Ovary (tissue), 9 donors: ENCODE measurements around the gene PCSK2. TPM values are rescaled to one million over a fixed set of nuclear protein-coding genes. Genes with fewer than 3 reads are reported as not detected.
A peak's percentile ranks its signal among the peaks of the same experiment; 100 is the strongest.

Experiments used
- DNase-seq, 5 donors: peaks; one replicate each; pipeline ENCODE4 v3.0.0-alpha.2; 2019 to 2020
- H3K27ac ChIP-seq, 2 donors: fragments of 200-600 bp; one replicate each; pipeline versions ENCODE4 v1.5.1 to v1.8.0; 2019 to 2022
- H3K27me3 ChIP-seq: fragments of 200-600 bp; one replicate; pipeline ENCODE4 v1.8.0; 2022
- H3K36me3 ChIP-seq: fragments of 200-600 bp; sonication (generic); one replicate; pipeline ENCODE4 v1.5.1; 2019
- H3K4me1 ChIP-seq: one replicate; pipeline ENCODE4 v1.8.1; 2013; ENCODE audit warnings: mild to moderate bottlenecking, moderate library complexity; ENCODE audit not compliant: insufficient read depth
- H3K4me3 ChIP-seq: fragments of 200-600 bp; sonication (generic); one replicate; pipeline ENCODE4 v1.5.1; 2017
- H3K9me3 ChIP-seq, 2 donors: fragments of 200-600 bp in 1 of 2; sonication (generic) in 1 of 2; one replicate each; pipeline versions ENCODE4 v1.5.1 to v1.8.1; 2013 to 2019; ENCODE audit warnings: mild to moderate bottlenecking in 1 of 2, moderate library complexity in 1 of 2
- CTCF ChIP-seq, 3 donors: fragments of 450-650 bp in 2 of 3; fragments of 200-600 bp in 1 of 3; IDR thresholded peaks; one replicate each; pipeline versions ENCODE4 v1.5.1 to v1.8.0; 2016 to 2022; ENCODE audit warnings: antibody characterized with exemption in 3 of 3, mild to moderate bottlenecking in 1 of 3
- EP300 ChIP-seq: sonication (generic); formaldehyde crosslinking; IDR thresholded peaks from one replicate; pipeline ENCODE4 v1.6.1; 2017; ENCODE audit warnings: antibody characterized with exemption
- POLR2A ChIP-seq: fragments of 450-650 bp; IDR thresholded peaks from one replicate; pipeline ENCODE4 v1.6.1; 2017; ENCODE audit warnings: antibody characterized with exemption, mild to moderate bottlenecking, moderate library complexity
- WGBS, 3 donors: extraction: QIAGEN DNeasy Blood & Tissue Kit in 1 of 3; methylation state at CpG; one replicate each; pipeline versions ENCODE4 v1.1.5 to v1.1.7; 2013 to 2017; 5-methylcytosine and 5-hydroxymethylcytosine counted together
- intact Hi-C, 4 donors: fragments of 100-400 bp; cut with DNase I; formaldehyde crosslinking; loops; one replicate each; pipeline versions ENCODE4 v1.11.0 to v1.15.1; 2022 to 2023
- polyA plus RNA-seq, 2 donors: library from polyadenylated mRNA; stranded (reverse); fragments of 200-250 nt in 1 of 2; fragments of 350-450 nt in 1 of 2; fragmentation: Illumina TruSeq in 1 of 2; extraction: RNeasy Lipid Tissue Mini Kit (QIAGEN cat#74804) in 1 of 2; gene quantifications; one replicate each; pipeline ENCODE4 v1.2.3, GENCODE V29; 2013 to 2014
- total RNA-seq, 7 donors: library from RNA; depleted of rRNA in 2 of 7; stranded (reverse); fragments of >200 nt in 2 of 7; fragmentation: NEBNext Ultra II Directional in 3 of 7; extraction: Animal tissue kit (Norgen Biotek cat#: 25700) in 3 of 7; gene quantifications; one replicate each; pipeline versions ENCODE4 v1.1.0 to v1.2.4, GENCODE V29; 2016 to 2023
- donor health status: DM: no; HTN: no; CAD: no; lungs with moderate emphysema.
- donor health status: DM: no; HTN: no; CAD: no.
- donor health status: Bipolar disorder and iron deficiency.
- donor health status: DM: yes; HTN: yes; CAD: no.
- donor health status: DM: no; HTN: no; CAD: no.
- donor health status: DM: yes; HTN: yes; CAD: no.

The PCSK2 gene
- total and polyA plus RNA-seq, 9 donors, result 3.0 to 27.8 (median 6.7) TPM

DNA sequence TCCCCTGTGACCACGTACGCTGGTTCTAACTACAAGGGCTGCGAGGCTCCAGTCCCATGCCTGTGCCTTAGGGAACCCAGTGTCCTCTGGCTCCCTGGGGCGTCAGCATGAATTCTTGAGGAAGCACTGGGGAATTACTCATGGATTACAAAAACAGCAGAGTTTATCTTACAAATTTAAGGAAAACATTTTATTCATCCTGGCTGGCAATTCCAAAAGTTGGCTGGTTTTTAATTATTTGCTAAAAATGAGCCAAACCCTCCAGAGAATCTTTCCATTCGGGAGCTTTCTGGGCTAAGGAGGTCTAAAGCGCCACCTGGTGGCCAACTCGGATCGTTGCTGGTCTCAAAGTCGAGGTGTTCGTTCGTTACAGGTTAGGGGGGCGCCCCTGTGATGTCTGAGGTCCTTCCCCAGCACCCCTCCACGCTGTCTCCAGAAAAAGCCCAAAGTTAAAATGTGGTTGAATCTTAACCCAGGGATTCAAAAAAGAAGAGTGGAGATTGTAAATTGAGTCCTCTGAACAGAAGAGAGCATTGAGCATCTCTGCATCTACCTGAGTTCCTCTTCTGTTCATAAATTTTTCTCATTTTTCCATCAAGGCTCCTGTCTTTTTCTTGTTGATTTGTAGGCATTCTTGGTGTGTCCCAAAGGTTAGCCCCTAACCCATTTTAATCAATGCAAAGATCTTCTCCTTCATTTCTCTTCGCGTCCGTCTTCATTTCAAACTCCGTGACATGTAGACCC is 205.0 kb downstream of the PCSK2 start:
- H3K4me1 ChIP-seq, result no peaks in the 10 kb centered on the region
- intact Hi-C loops, result loop anchor here in 3 of 4 donors (2.0 kb wide), 2 partner anchors 627 to 629 kb away; no protein-coding TSS in a partner anchor
- H3K9me3 ChIP-seq, result no peaks in the 10 kb centered on the region
- no peak for TF ChIP-seq POLR2A
- no peak for TF ChIP-seq EP300
- peak; percentile 65 to 82 (median 80) for TF ChIP-seq CTCF (IDR thresholded peaks at IDR 0.05)
- peak; percentile 64 to 78 (median 74) for DNase-seq
- no peaks in the 10 kb centered on the region for H3K36me3 ChIP-seq
- H3K27ac ChIP-seq, result no peak overlapping the region
- 23 to 25% (median 24%) methylated on average over 17 of the region's 17 CpGs for WGBS, 3 donors
- H3K27me3 ChIP-seq, result no peaks in the 10 kb centered on the region
- no peak overlapping the region for H3K4me3 ChIP-seq

DNA sequence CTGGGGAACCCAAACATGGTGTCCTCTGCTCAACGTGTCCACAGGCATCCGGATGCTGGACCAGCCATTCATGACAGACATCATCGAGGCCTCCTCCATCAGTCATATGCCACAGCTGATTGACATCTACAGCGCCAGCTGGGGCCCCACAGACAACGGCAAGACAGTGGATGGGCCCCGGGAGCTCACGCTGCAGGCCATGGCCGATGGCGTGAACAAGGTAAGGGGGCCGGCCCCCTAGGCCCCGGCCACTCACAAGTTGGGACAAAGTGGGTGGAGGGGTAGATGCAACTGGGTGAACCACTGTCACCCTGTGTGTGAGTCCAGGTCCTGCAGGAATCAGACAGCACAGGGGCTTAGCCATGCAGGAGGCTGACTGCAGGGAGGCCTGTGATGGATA is 209.8 kb downstream of the PCSK2 start:
- Histone ChIP-seq H3K4me3 (no peak overlapping the region), H3K9me3 (no peaks in the 10 kb centered on the region), H3K36me3 (no peaks in the 10 kb centered on the region), H3K4me1 (no peaks in the 10 kb centered on the region), H3K27me3 (no peaks in the 10 kb centered on the region), H3K27ac (no peak overlapping the region)
- DNase-seq, result no peak
- intact Hi-C loops, result loop anchor here in 1 of 4 donors (5.0 kb wide), 1 partner anchor 634 kb away; no protein-coding TSS in a partner anchor
- WGBS, 3 donors, result 90 to 95% (median 94%) methylated on average over 11 of the region's 11 CpGs
- no peak for TF ChIP-seq EP300
- no peak for TF ChIP-seq CTCF (IDR thresholded peaks at IDR 0.05)
- no peak for TF ChIP-seq POLR2A

- DNase-seq, result no peak
- Histone ChIP-seq H3K27ac (no peak overlapping the region), H3K9me3 (no peaks in the 10 kb centered on the region), H3K27me3 (no peaks in the 10 kb centered on the region), H3K4me3 (no peak overlapping the region), H3K36me3 (no peaks in the 10 kb centered on the region), H3K4me1 (no peaks in the 10 kb centered on the region)
- WGBS, 3 donors, result 76 to 79% (median 78%) methylated on average over 8 of the region's 8 CpGs
- intact Hi-C loops, result loop anchor here in 1 of 4 donors (5.0 kb wide), 1 partner anchor 635 kb away; no protein-coding TSS in a partner anchor
- TF ChIP-seq POLR2A (no peak), CTCF (IDR thresholded peaks at IDR 0.05) (no peak), EP300 (no peak)
Measured at GRCh38 chr20:17437251-17437650, 210.4 kb downstream of the PCSK2 start.

GRCh38 chr20:17438436-17439039 is 211.7 kb downstream of the PCSK2 start:
- no peaks in the 10 kb centered on the region for H3K9me3 ChIP-seq
- no peaks in the 10 kb centered on the region for H3K36me3 ChIP-seq
- no peak for TF ChIP-seq CTCF (IDR thresholded peaks at IDR 0.05)
- TF ChIP-seq POLR2A, result no peak
- TF ChIP-seq EP300, result no peak
- intact Hi-C loops, result loop anchor here in 1 of 4 donors (5.0 kb wide), 1 partner anchor 636 kb away; no protein-coding TSS in a partner anchor
- no peaks in the 10 kb centered on the region for H3K4me1 ChIP-seq
- H3K27me3 ChIP-seq, result no peaks in the 10 kb centered on the region
- DNase-seq, result no peak
- H3K4me3 ChIP-seq, result no peak overlapping the region
- WGBS, 3 donors, result 85 to 90% (median 87%) methylated on average over 9 of the region's 9 CpGs
- no peak overlapping the region for H3K27ac ChIP-seq
